ENCODE data around the gene PRDM15.

PRDM15 gene

GRCh38 chr21:41886328-41886727, 7.2 kb upstream of the PRDM15 start:
- no peaks in the 10 kb centered on the region for H3F3A ChIP-seq (ENCODE audit: low read depth)
- TF ChIP-seq CTCF (conservative IDR thresholded peaks at IDR 0.05; ENCODE audit: low read length) (no peak), EZH2phosphoT487 (IDR thresholded peaks at IDR 0.05; ENCODE audit: borderline replicate concordance) (no peak)
- H3K4me1 ChIP-seq (ENCODE audit: insufficient read depth, low read length, poor library complexity, severe bottlenecking): peaks cover 43% of the 10 kb centered on the region
- peaks cover 9% of the 10 kb centered on the region; the same call in 1 of the 2 replicates for H3K79me2 ChIP-seq (ENCODE audit: insufficient read depth, low read length)
- H3K4me2 ChIP-seq (ENCODE audit: low read depth, low read length, poor library complexity, severe bottlenecking): peak overlapping the region; percentile 44
- no peaks in the 10 kb centered on the region for H4K20me1 ChIP-seq (ENCODE audit: insufficient read depth, low read length, poor library complexity, severe bottlenecking)
- no peak overlapping the region for H2AFZ ChIP-seq (ENCODE audit: low read length)
- no peaks in the 10 kb centered on the region for H3K9me2 ChIP-seq (replicated peaks; ENCODE audit: low read depth, low read length)
- H3K36me3 ChIP-seq (ENCODE audit: insufficient read depth, low read length): peaks cover 16% of the 10 kb centered on the region; the same call in 1 of the 2 replicates
- H3K9me3 ChIP-seq (ENCODE audit: insufficient read depth, low read depth, low read length): no peaks in the 10 kb centered on the region
- H3K4me3 ChIP-seq (ENCODE audit: low read length, poor library complexity, severe bottlenecking): peak overlapping the region; percentile 12
- no peaks in the 10 kb centered on the region for H3K27me3 ChIP-seq (ENCODE audit: insufficient read depth, low read length, poor library complexity, severe bottlenecking)
- peak overlapping the region; percentile 58 for H3K9ac ChIP-seq (ENCODE audit: low read depth, low read length, poor library complexity, severe bottlenecking)

- Histone ChIP-seq H2AFZ (ENCODE audit: low read length) (no peak overlapping the region), H3K4me2 (ENCODE audit: low read depth, low read length, poor library complexity, severe bottlenecking) (peak overlapping the region; percentile 44), H3K9ac (ENCODE audit: low read depth, low read length, poor library complexity, severe bottlenecking) (peak overlapping the region; percentile 58), H3K4me3 (ENCODE audit: low read length, poor library complexity, severe bottlenecking) (no peak overlapping the region), H3K4me1 (ENCODE audit: insufficient read depth, low read length, poor library complexity, severe bottlenecking) (peaks cover 40% of the 10 kb centered on the region), H3K36me3 (ENCODE audit: insufficient read depth, low read length) (peaks cover 16% of the 10 kb centered on the region; the same call in 1 of the 2 replicates), H3K9me2 (replicated peaks; ENCODE audit: low read depth, low read length) (no peaks in the 10 kb centered on the region), H3K27me3 (ENCODE audit: insufficient read depth, low read length, poor library complexity, severe bottlenecking) (no peaks in the 10 kb centered on the region), H3K79me2 (ENCODE audit: insufficient read depth, low read length) (peaks cover 5% of the 10 kb centered on the region; the same call in 1 of the 2 replicates), H4K20me1 (ENCODE audit: insufficient read depth, low read length, poor library complexity, severe bottlenecking) (no peaks in the 10 kb centered on the region), H3K9me3 (ENCODE audit: insufficient read depth, low read depth, low read length) (no peaks in the 10 kb centered on the region), H3F3A (ENCODE audit: low read depth) (no peaks in the 10 kb centered on the region)
- TF ChIP-seq EZH2phosphoT487 (IDR thresholded peaks at IDR 0.05; ENCODE audit: borderline replicate concordance): no peak
- TF ChIP-seq CTCF (conservative IDR thresholded peaks at IDR 0.05; ENCODE audit: low read length): peak; percentile 47
Observed at GRCh38 chr21:41885341-41886024, 6.3 kb upstream of the PRDM15 start.

GRCh38 chr21:41884501-41885030, 5.4 kb upstream of the PRDM15 start:
- Histone ChIP-seq H3K9me3 (ENCODE audit: insufficient read depth, low read depth, low read length) (no peaks in the 10 kb centered on the region), H3K4me3 (ENCODE audit: low read length, poor library complexity, severe bottlenecking) (no peak overlapping the region), H4K20me1 (ENCODE audit: insufficient read depth, low read length, poor library complexity, severe bottlenecking) (no peaks in the 10 kb centered on the region), H3K4me2 (ENCODE audit: low read depth, low read length, poor library complexity, severe bottlenecking) (no peak overlapping the region), H3F3A (ENCODE audit: low read depth) (no peaks in the 10 kb centered on the region), H3K9ac (ENCODE audit: low read depth, low read length, poor library complexity, severe bottlenecking) (peak overlapping the region; percentile 58), H3K4me1 (ENCODE audit: insufficient read depth, low read length, poor library complexity, severe bottlenecking) (peaks cover 44% of the 10 kb centered on the region), H2AFZ (ENCODE audit: low read length) (no peak overlapping the region), H3K27me3 (ENCODE audit: insufficient read depth, low read length, poor library complexity, severe bottlenecking) (no peaks in the 10 kb centered on the region), H3K9me2 (replicated peaks; ENCODE audit: low read depth, low read length) (no peaks in the 10 kb centered on the region), H3K36me3 (ENCODE audit: insufficient read depth, low read length) (peaks cover 16% of the 10 kb centered on the region; the same call in 1 of the 2 replicates), H3K79me2 (ENCODE audit: insufficient read depth, low read length) (peaks cover 12% of the 10 kb centered on the region)
- TF ChIP-seq EZH2phosphoT487 (IDR thresholded peaks at IDR 0.05; ENCODE audit: borderline replicate concordance) (no peak), CTCF (conservative IDR thresholded peaks at IDR 0.05; ENCODE audit: low read length) (no peak)
